Sigmoid colon (tissue), 4 donors: Measurements from ENCODE around the gene SLX4.

Experiments
- EP300 ChIP-seq, 4 donors: sonication (generic); formaldehyde crosslinking; IDR thresholded peaks; one replicate each; pipeline ENCODE4 v1.6.1; 2017; ENCODE audit warnings: antibody characterized with exemption in 4 of 4
- POLR2AphosphoS5 ChIP-seq, 4 donors: sonication (generic); formaldehyde crosslinking; IDR thresholded peaks; one replicate each; pipeline ENCODE4 v1.6.1; 2017; ENCODE audit warnings: antibody characterized with exemption in 4 of 4
- TF ChIP-seq, protein P1 (sequence below), 4 experiments: fragments of 450-650 bp in 3 of 4; fragments of 200-600 bp in 1 of 4; IDR thresholded peaks; one replicate each; pipeline ENCODE4 v1.5.1; 2016 to 2019; ENCODE audit warnings: antibody characterized with exemption in 4 of 4, mild to moderate bottlenecking in 3 of 4, moderate library complexity in 2 of 4

DNA sequence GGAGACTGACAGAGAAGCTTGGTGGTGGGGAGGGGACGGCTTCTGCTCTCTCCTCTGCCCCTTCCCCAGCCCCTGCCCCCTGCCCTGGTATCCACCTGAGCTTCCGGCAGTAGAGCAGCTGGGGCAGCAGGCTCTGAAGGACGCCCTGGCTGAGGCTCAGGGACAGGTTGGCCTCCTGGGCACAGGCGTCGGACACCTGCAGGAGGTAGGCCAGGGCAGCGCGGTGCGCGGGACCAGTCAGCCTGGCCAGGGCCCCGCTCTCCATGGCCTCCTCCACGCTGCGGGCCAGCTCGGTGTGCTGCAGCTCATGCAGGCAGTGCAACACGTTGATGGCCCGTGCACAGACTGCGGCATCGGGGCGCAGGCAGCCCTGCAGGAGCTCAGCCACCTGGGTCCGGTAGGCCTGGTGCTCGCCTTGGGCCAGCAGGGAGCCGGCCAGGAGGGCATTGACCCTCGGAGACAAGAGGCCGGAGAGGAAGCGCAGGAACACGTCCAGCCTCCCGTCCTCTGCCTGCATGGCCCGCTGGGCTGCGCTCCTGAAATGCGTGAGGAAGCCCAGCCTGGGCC, 48.4 kb downstream of the SLX4 start:
- TF ChIP-seq, protein P1, sequence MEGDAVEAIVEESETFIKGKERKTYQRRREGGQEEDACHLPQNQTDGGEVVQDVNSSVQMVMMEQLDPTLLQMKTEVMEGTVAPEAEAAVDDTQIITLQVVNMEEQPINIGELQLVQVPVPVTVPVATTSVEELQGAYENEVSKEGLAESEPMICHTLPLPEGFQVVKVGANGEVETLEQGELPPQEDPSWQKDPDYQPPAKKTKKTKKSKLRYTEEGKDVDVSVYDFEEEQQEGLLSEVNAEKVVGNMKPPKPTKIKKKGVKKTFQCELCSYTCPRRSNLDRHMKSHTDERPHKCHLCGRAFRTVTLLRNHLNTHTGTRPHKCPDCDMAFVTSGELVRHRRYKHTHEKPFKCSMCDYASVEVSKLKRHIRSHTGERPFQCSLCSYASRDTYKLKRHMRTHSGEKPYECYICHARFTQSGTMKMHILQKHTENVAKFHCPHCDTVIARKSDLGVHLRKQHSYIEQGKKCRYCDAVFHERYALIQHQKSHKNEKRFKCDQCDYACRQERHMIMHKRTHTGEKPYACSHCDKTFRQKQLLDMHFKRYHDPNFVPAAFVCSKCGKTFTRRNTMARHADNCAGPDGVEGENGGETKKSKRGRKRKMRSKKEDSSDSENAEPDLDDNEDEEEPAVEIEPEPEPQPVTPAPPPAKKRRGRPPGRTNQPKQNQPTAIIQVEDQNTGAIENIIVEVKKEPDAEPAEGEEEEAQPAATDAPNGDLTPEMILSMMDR (IDR thresholded peaks at IDR 0.05): no peak
- TF ChIP-seq POLR2AphosphoS5 (IDR thresholded peaks at IDR 0.05) (no peak), EP300 (IDR thresholded peaks at IDR 0.05) (no peak)
